ENCODE data around the gene SORL1-AS1.

- TF ChIP-seq CTCF (IDR thresholded peaks at IDR 0.05) (no peak), ZFX (IDR thresholded peaks at IDR 0.05; ENCODE audit: borderline replicate concordance) (no peak)
Measured at GRCh38 chr11:121455115-121455514, 2.3 kb upstream of the SORL1-AS1 start.
